Esophagus squamous epithelium (tissue), 5 donors: ENCODE results near the gene TSPAN13. TPM values are rescaled to one million over a fixed set of nuclear protein-coding genes. Genes with fewer than 3 reads are reported as not detected.
A peak's percentile ranks its signal among the peaks of the same experiment; 100 is the strongest.

Experiments
- DNase-seq: peaks from one replicate; lab custom pipeline; 2025; lab: John Stamatoyannopoulos, UW
- H3K27ac ChIP-seq, 4 donors: fragments of 200-600 bp; sonication (generic); one replicate each; pipeline ENCODE4 v1.5.1; 2016 to 2019; ENCODE audit warnings: mild to moderate bottlenecking in 1 of 4
- H3K27me3 ChIP-seq, 4 donors: fragments of 200-600 bp; sonication (generic); 1 replicate in 3 of 4; 2 replicates in 1 of 4; pipeline versions ENCODE4 v1.5.1 to v1.6.0; 2017 to 2021; ENCODE audit warnings: antibody characterized with exemption in 1 of 4
- H3K36me3 ChIP-seq, 3 donors: fragments of 200-600 bp; sonication (generic); one replicate each; pipeline ENCODE4 v1.5.1; 2016 to 2019
- H3K4me1 ChIP-seq, 3 donors: fragments of 200-600 bp; sonication (generic); one replicate each; pipeline ENCODE4 v1.5.1; 2017 to 2019
- H3K4me3 ChIP-seq, 4 donors: fragments of 200-600 bp; sonication (generic); 1 replicate in 3 of 4; 2 replicates in 1 of 4; pipeline ENCODE4 v1.5.1; 2016 to 2019; ENCODE audit warnings: mild to moderate bottlenecking in 2 of 4, moderate library complexity in 1 of 4
- H3K9me3 ChIP-seq, 3 donors: fragments of 200-600 bp; sonication (generic); one replicate each; pipeline ENCODE4 v1.5.1; 2016 to 2019
- POLR2A ChIP-seq, 4 donors: fragments of 450-650 bp; IDR thresholded peaks; one replicate each; pipeline ENCODE4 v1.6.1; 2017; ENCODE audit warnings: antibody characterized with exemption in 4 of 4, mild to moderate bottlenecking in 4 of 4, moderate library complexity in 3 of 4
- WGBS, 2 donors: methylation state at CpG; one replicate each; pipeline ENCODE4 v1.1.5; 2018; 5-methylcytosine and 5-hydroxymethylcytosine counted together
- intact Hi-C: fragments of 100-400 bp; cut with DNase I; formaldehyde crosslinking; loops from one replicate; pipeline ENCODE4 v1.15.0; 2022
- total RNA-seq, 4 donors: library from RNA; depleted of rRNA; stranded (reverse); fragments of >200 nt; gene quantifications; one replicate each; pipeline ENCODE4 v1.1.0, GENCODE V29; 2016
- TF ChIP-seq, protein P1 (sequence below), 6 experiments: fragments of 450-650 bp in 4 of 6; fragments of 200-600 bp in 2 of 6; sonication (generic) in 2 of 6; IDR thresholded peaks; one replicate each; pipeline ENCODE4 v1.5.1; 2016 to 2019; ENCODE audit warnings: antibody characterized with exemption in 6 of 6, mild to moderate bottlenecking in 4 of 6, moderate library complexity in 4 of 6
- donor health status: DM: yes; HTN: yes; CAD: no.

Gene TSPAN13
- total RNA-seq, 4 donors from 2014 or later: 9.5 to 16.7 (median 12.1) TPM

DNA sequence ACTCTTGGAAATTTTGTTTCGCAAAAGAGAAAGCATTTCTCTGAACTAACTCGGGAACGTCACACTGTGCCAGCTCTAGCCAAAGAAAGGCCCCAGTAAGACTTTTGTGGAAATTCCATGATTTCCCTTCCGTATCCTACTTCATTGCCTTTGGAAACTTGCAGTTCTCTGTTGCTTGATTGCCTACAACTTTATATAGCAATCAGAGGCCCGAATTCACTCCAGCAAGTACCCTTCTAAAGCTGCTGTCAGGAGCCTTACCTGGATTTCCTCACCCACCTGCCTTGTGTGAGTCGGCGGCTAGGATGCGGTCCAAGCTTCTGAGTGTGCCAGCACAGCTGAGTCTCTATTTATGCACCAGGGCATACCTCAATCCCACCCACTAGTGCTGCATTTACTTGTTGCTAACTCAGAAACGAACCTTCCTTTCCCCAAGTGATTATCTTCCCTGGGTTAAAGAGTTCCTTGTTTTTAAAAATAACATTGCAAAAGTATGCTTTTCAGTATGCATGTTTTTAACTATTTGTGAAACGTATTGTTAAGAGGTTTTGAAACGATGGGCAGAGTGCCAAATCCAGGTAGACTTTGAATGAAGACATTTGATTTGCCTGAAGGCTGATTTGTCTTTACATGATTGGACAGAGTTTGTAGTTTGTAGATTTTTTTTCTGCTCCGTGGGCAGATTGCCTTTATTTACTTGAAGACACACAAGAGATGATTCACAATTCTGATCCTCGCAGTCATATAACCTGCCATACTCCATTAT lies 51.3 kb downstream of the TSPAN13 start, which contains the start of gene AGR2:
Gene AGR2 (minus strand): TSS at position 326 of the 766 bp plus-strand sequence. CDS start 3,203 bp downstream, outside the sequence.
- Histone ChIP-seq H3K27ac (peak within 1 kb of the TSS in 3 of 4 donors; percentile 23 to 68 (median 29)), H3K36me3 (no peaks in the 10 kb centered on the region), H3K4me1 (peaks cover 0 to 26% (median 0%) of the 10 kb centered on the region in 3 donors), H3K9me3 (no peaks in the 10 kb centered on the region), H3K4me3 (peak within 1 kb of the TSS in 2 of 4 donors; percentile 4 to 36), H3K27me3 (no peaks in the 10 kb centered on the region)
- TF ChIP-seq, protein P1, sequence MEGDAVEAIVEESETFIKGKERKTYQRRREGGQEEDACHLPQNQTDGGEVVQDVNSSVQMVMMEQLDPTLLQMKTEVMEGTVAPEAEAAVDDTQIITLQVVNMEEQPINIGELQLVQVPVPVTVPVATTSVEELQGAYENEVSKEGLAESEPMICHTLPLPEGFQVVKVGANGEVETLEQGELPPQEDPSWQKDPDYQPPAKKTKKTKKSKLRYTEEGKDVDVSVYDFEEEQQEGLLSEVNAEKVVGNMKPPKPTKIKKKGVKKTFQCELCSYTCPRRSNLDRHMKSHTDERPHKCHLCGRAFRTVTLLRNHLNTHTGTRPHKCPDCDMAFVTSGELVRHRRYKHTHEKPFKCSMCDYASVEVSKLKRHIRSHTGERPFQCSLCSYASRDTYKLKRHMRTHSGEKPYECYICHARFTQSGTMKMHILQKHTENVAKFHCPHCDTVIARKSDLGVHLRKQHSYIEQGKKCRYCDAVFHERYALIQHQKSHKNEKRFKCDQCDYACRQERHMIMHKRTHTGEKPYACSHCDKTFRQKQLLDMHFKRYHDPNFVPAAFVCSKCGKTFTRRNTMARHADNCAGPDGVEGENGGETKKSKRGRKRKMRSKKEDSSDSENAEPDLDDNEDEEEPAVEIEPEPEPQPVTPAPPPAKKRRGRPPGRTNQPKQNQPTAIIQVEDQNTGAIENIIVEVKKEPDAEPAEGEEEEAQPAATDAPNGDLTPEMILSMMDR (IDR thresholded peaks at IDR 0.05): no peak
- no peak for TF ChIP-seq POLR2A (IDR thresholded peaks at IDR 0.05)
- no peak for DNase-seq
- 36 to 53% methylated on average over 13 of the region's 13 CpGs for WGBS, 2 donors
- intact Hi-C loops: no loop called here

DNA sequence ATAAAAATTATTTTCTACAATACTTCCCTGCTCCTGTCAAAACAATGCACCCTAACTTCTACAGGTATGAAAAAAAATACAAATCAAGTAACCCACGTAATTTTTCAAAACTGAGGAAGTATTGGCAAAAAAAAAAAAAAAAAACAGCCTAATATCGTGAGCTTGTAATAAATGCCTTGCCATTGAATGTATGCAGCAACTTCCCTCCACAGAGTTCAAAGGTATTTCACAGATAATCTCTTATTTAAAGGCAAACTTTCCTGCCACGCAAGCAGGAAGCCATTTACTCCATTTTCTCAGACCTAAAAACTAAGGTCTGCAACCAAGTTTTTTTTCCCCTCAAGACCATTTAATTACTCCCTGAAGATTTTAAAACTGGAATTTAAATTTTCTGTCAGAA lies 51.9 kb downstream of the TSPAN13 start:
- intact Hi-C loops: no loop called here
- no peak for DNase-seq
- no peak overlapping the region for H3K4me3 ChIP-seq
- H3K4me1 ChIP-seq: peaks cover 0 to 26% (median 0%) of the 10 kb centered on the region in 3 donors
- no peaks in the 10 kb centered on the region for H3K27me3 ChIP-seq
- WGBS, 2 donors: 29 to 48% methylated on average over 3 of the region's 3 CpGs
- TF ChIP-seq, protein P1 (IDR thresholded peaks at IDR 0.05): no peak
- no peaks in the 10 kb centered on the region for H3K9me3 ChIP-seq
- no peaks in the 10 kb centered on the region for H3K36me3 ChIP-seq
- peak overlapping the region in 1 of 4 donors; percentile 68 for H3K27ac ChIP-seq

DNA sequence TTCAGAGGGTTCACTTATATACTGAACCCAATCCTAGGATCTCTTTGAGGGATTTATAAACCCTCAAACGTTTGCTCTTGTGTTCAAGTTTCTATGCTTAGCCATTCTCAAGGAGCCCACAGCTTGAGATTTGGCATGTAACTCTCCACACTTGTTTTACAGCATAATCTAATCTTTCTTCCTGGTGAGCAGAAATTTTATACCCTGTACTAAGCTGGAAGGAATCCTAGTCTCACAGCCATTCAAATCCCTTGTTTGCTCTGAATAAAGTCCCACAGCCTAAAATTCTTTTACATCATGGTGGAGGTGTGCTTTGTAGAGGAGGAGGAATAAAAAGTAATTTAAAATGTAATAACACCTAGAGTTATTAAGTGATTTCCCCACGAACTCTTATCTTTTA lies 56.6 kb downstream of the TSPAN13 start:
- Histone ChIP-seq H3K27ac (no peak overlapping the region), H3K27me3 (no peaks in the 10 kb centered on the region), H3K9me3 (no peaks in the 10 kb centered on the region), H3K4me1 (peaks cover 0 to 13% (median 0%) of the 10 kb centered on the region in 3 donors), H3K4me3 (no peak overlapping the region), H3K36me3 (no peaks in the 10 kb centered on the region)
- TF ChIP-seq, protein P1 (IDR thresholded peaks at IDR 0.05): no peak
- no peak for TF ChIP-seq POLR2A (IDR thresholded peaks at IDR 0.05)
- 54 to 69% methylated on average over 2 of the region's 2 CpGs for WGBS, 2 donors
- intact Hi-C loops: no loop called here
- no peak for DNase-seq

DNA sequence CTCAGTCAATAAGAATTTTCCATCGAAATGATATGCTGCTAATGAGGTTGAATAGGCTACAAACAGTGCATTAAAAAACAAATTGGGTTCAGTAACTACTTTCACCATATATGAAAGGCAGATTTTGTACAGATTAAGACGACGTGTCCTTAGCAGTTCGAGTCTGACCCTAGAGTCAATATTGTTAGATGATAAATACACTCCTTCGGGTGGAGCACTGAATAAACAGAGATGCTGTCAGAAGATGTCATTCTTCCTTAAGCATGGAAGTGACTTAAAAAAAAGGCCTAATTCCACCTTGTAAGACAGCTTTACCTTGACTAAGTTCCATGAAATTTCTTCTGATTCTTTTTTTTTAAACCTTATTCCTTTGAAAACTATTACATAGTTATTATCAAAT lies 57.0 kb downstream of the TSPAN13 start:
- no peak overlapping the region for H3K4me3 ChIP-seq
- H3K4me1 ChIP-seq: peaks cover 0 to 10% (median 0%) of the 10 kb centered on the region in 3 donors
- H3K9me3 ChIP-seq: no peaks in the 10 kb centered on the region
- no peak overlapping the region for H3K27ac ChIP-seq
- no peaks in the 10 kb centered on the region for H3K27me3 ChIP-seq
- H3K36me3 ChIP-seq: no peaks in the 10 kb centered on the region
- no peak for DNase-seq
- TF ChIP-seq, protein P1 (IDR thresholded peaks at IDR 0.05): no peak
- TF ChIP-seq POLR2A (IDR thresholded peaks at IDR 0.05): no peak
- WGBS, 2 donors: 51 to 60% methylated on average over 5 of the region's 5 CpGs
- intact Hi-C loops: no loop called here

DNA sequence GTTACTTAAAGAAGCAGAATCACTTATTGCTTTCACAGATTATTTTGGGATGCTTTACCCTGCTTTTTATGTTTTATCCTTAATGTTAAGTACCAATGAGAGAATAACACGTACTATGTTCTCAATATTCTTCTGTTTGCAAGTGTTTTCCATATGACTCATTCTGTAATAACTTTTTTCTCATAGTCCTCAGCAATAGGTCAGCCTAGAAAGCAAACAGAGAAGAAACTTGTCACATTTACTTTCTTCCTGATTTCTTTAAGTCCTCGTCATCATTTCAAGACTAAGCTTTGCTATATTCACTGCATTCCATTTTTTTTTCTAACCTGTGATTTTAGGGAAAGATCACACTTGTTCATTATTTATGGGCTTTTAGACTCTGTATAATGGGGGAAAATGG lies 58.0 kb downstream of the TSPAN13 start:
- Histone ChIP-seq H3K27me3 (no peaks in the 10 kb centered on the region), H3K9me3 (no peaks in the 10 kb centered on the region), H3K36me3 (no peaks in the 10 kb centered on the region), H3K4me1 (peaks cover 0 to 5% (median 0%) of the 10 kb centered on the region in 3 donors), H3K4me3 (no peak overlapping the region), H3K27ac (no peak overlapping the region)
- intact Hi-C loops: no loop called here
- DNase-seq: no peak
- WGBS, 2 donors: 35 to 61% methylated on average over 2 of the region's 2 CpGs
- no peak for TF ChIP-seq POLR2A (IDR thresholded peaks at IDR 0.05)
